IPS-11a (cell line): ENCODE data around the gene FAM89A.
"Not testable (repeated sequence)": the region's sequence is repeated elsewhere in the genome, so short reads cannot be mapped to it uniquely, and the experiment has no call there.

Source experiments
- H3K4me3 ChIP-seq: one replicate; pipeline ENCODE4 v1.5.1; 2013; ENCODE audit warnings: low read depth, low read length, control low read depth

Gene FAM89A

GRCh38 chr1:231007535-231007934, 32.5 kb downstream of the FAM89A start:
- H3K4me3 ChIP-seq = not testable (repeated sequence)

GRCh38 chr1:231001892-231002291, 38.2 kb downstream of the FAM89A start:
- H3K4me3 ChIP-seq = no peak overlapping the region

- no peak overlapping the region for H3K4me3 ChIP-seq
Measured at GRCh38 chr1:231000639-231001038, 39.4 kb downstream of the FAM89A start.

GRCh38 chr1:231000201-231000600, 39.9 kb downstream of the FAM89A start:
- H3K4me3 ChIP-seq = no peak overlapping the region

GRCh38 chr1:230994860-230995259, 45.2 kb downstream of the FAM89A start:
- H3K4me3 ChIP-seq = no peak overlapping the region

- H3K4me3 ChIP-seq = no peak overlapping the region
Measured at GRCh38 chr1:230992100-230992774, 47.8 kb downstream of the FAM89A start.

- H3K4me3 ChIP-seq = no peak overlapping the region
Measured at GRCh38 chr1:230987448-230987847, 52.6 kb downstream of the FAM89A start.

- no peak overlapping the region for H3K4me3 ChIP-seq
Measured at GRCh38 chr1:230986976-230987375, 53.1 kb downstream of the FAM89A start.

GRCh38 chr1:230985711-230986110, 54.3 kb downstream of the FAM89A start:
- H3K4me3 ChIP-seq = no peak overlapping the region

GRCh38 chr1:230984622-230985515, 55.2 kb downstream of the FAM89A start:
- H3K4me3 ChIP-seq = not testable (repeated sequence)

- no peak overlapping the region for H3K4me3 ChIP-seq
Measured at GRCh38 chr1:230983811-230984210, 56.2 kb downstream of the FAM89A start.

GRCh38 chr1:230982696-230983095, 57.4 kb downstream of the FAM89A start:
- no peak overlapping the region for H3K4me3 ChIP-seq

- no peak overlapping the region for H3K4me3 ChIP-seq
Measured at GRCh38 chr1:230979952-230980351, 60.1 kb downstream of the FAM89A start.

- peak overlapping the region; percentile 91 for H3K4me3 ChIP-seq
Measured at GRCh38 chr1:230979389-230979716, 60.7 kb downstream of the FAM89A start.

- H3K4me3 ChIP-seq = peak within 1 kb of the TSS; percentile 91
Measured at GRCh38 chr1:230978491-230979388, 61.3 kb downstream of the FAM89A start, which contains the start of the genes ARV1 and TTC13. Gene ARV1 (plus strand): TSS chr1:230979094. CDS start chr1:230979106, 12 bp downstream. Gene TTC13 (minus strand): TSS chr1:230978861. CDS start chr1:230978830, 31 bp downstream.

- H3K4me3 ChIP-seq = peak overlapping the region; percentile 75
Measured at GRCh38 chr1:230977761-230978490, 62.1 kb downstream of the FAM89A start.

- no peak overlapping the region for H3K4me3 ChIP-seq
Measured at GRCh38 chr1:230976825-230977747, 63.0 kb downstream of the FAM89A start.

- H3K4me3 ChIP-seq = no peak overlapping the region
Measured at GRCh38 chr1:230976360-230976759, 63.7 kb downstream of the FAM89A start.

- H3K4me3 ChIP-seq = no peak overlapping the region
Measured at GRCh38 chr1:230975636-230976035, 64.4 kb downstream of the FAM89A start.
